Adipocyte (in vitro differentiated cells): Measurements from ENCODE around the gene C3orf22.
A peak's percentile ranks its signal among the peaks of the same experiment; 100 is the strongest.
"Not testable (repeated sequence)": the region's sequence is repeated elsewhere in the genome, so short reads cannot be mapped to it uniquely, and the experiment has no call there.

ENCODE experiments used
- DNase-seq: peaks from one replicate; pipeline ENCODE4 v3.0.0-alpha.2; 2015; ENCODE audit warnings: low read depth
- H3K27me3 ChIP-seq: replicated peaks from 2 replicates; pipeline ENCODE4 v1.7.0; 2013; ENCODE audit warnings: mild to moderate bottlenecking, low read length, moderate library complexity; ENCODE audit not compliant: control insufficient read depth, insufficient read depth
- H3K36me3 ChIP-seq: 2 replicates; pipeline ENCODE4 v1.7.0; 2013; ENCODE audit warnings: low read length, mild to moderate bottlenecking, moderate library complexity; ENCODE audit not compliant: control insufficient read depth, insufficient read depth, severe bottlenecking
- H3K4me1 ChIP-seq: 2 replicates; pipeline ENCODE4 v1.7.0; 2013; ENCODE audit warnings: mild to moderate bottlenecking, low read length, moderate library complexity; ENCODE audit not compliant: control insufficient read depth, insufficient read depth
- H3K4me3 ChIP-seq: 2 replicates; pipeline ENCODE4 v1.7.0; 2013; ENCODE audit warnings: mild to moderate bottlenecking, low read length, moderate library complexity
- H3K9ac ChIP-seq: 2 replicates; pipeline ENCODE4 v1.7.0; 2013; ENCODE audit warnings: mild to moderate bottlenecking, low read length, moderate library complexity
- H3K9me3 ChIP-seq: 2 replicates; pipeline ENCODE4 v1.7.0; 2013; ENCODE audit warnings: mild to moderate bottlenecking, low read length, moderate library complexity; ENCODE audit not compliant: control insufficient read depth

C3orf22 gene

GRCh38 chr3:126558336-126559071, at the start of gene C3orf22:
Gene C3orf22 (minus strand): TSS chr3:126558932. CDS start chr3:126553390, 5,542 bp downstream.
- Histone ChIP-seq H3K27me3 (peaks cover 27% of the 10 kb centered on the region), H3K4me1 (no peaks in the 10 kb centered on the region), H3K9ac (no peak within 1 kb of the TSS), H3K36me3 (no peaks in the 10 kb centered on the region), H3K4me3 (no peak within 1 kb of the TSS), H3K9me3 (peaks cover 9% of the 10 kb centered on the region)
- DNase-seq = no peak

- Histone ChIP-seq H3K9me3 (no peaks in the 10 kb centered on the region), H3K27me3 (no peaks in the 10 kb centered on the region), H3K4me3 (no peak overlapping the region), H3K36me3 (peaks cover 51% of the 10 kb centered on the region), H3K4me1 (peaks cover 13% of the 10 kb centered on the region), H3K9ac (peak overlapping the region; percentile 7)
- DNase-seq = peak; percentile 41
Observed at GRCh38 chr3:126607214-126607908, 48.6 kb upstream of the C3orf22 start.

GRCh38 chr3:126606001-126606400, 47.3 kb upstream of the C3orf22 start:
- Histone ChIP-seq H3K36me3 (peaks cover 46% of the 10 kb centered on the region), H3K9me3 (no peaks in the 10 kb centered on the region), H3K9ac (no peak overlapping the region), H3K4me1 (peaks cover 13% of the 10 kb centered on the region), H3K27me3 (no peaks in the 10 kb centered on the region), H3K4me3 (no peak overlapping the region)
- no peak for DNase-seq

- DNase-seq = no peak
- H3K27me3 ChIP-seq = no peaks in the 10 kb centered on the region
- H3K9me3 ChIP-seq = no peaks in the 10 kb centered on the region
- H3K4me1 ChIP-seq = peaks cover 11% of the 10 kb centered on the region
- no peak overlapping the region for H3K9ac ChIP-seq
- peaks cover 35% of the 10 kb centered on the region for H3K36me3 ChIP-seq
- H3K4me3 ChIP-seq = no peak overlapping the region
Observed at GRCh38 chr3:126604691-126605090, 46.0 kb upstream of the C3orf22 start.

GRCh38 chr3:126599101-126599500, 40.4 kb upstream of the C3orf22 start:
- Histone ChIP-seq H3K9me3 (peaks cover 15% of the 10 kb centered on the region), H3K9ac (no peak overlapping the region), H3K4me3 (no peak overlapping the region), H3K36me3 (peaks cover 5% of the 10 kb centered on the region), H3K4me1 (no peaks in the 10 kb centered on the region), H3K27me3 (no peaks in the 10 kb centered on the region)
- DNase-seq = no peak

- not testable (repeated sequence) for H3K9ac ChIP-seq, H3K36me3 ChIP-seq, DNase-seq, H3K4me3 ChIP-seq, H3K4me1 ChIP-seq, H3K27me3 ChIP-seq
- peaks cover 18% of the 10 kb centered on the region for H3K9me3 ChIP-seq
Observed at GRCh38 chr3:126595479-126595878, 36.7 kb upstream of the C3orf22 start.

GRCh38 chr3:126591515-126591914, 32.8 kb upstream of the C3orf22 start:
- not testable (repeated sequence) for DNase-seq, H3K4me3 ChIP-seq, H3K4me1 ChIP-seq, H3K9ac ChIP-seq, H3K27me3 ChIP-seq, H3K36me3 ChIP-seq
- peaks cover 18% of the 10 kb centered on the region for H3K9me3 ChIP-seq

GRCh38 chr3:126582311-126582710, 23.6 kb upstream of the C3orf22 start:
- no peaks in the 10 kb centered on the region for H3K36me3 ChIP-seq
- no peak for DNase-seq
- peaks cover 27% of the 10 kb centered on the region for H3K9me3 ChIP-seq
- no peaks in the 10 kb centered on the region for H3K4me1 ChIP-seq
- no peak overlapping the region for H3K4me3 ChIP-seq
- H3K9ac ChIP-seq = no peak overlapping the region
- H3K27me3 ChIP-seq = no peaks in the 10 kb centered on the region

GRCh38 chr3:126581569-126581968, 22.8 kb upstream of the C3orf22 start:
- Histone ChIP-seq H3K9ac (no peak overlapping the region), H3K4me3 (no peak overlapping the region), H3K27me3 (no peaks in the 10 kb centered on the region), H3K4me1 (no peaks in the 10 kb centered on the region), H3K9me3 (peaks cover 25% of the 10 kb centered on the region), H3K36me3 (no peaks in the 10 kb centered on the region)
- DNase-seq = no peak

GRCh38 chr3:126580746-126581145, 22.0 kb upstream of the C3orf22 start:
- H3K9ac ChIP-seq = no peak overlapping the region
- H3K9me3 ChIP-seq = peaks cover 25% of the 10 kb centered on the region
- no peak for DNase-seq
- H3K4me3 ChIP-seq = no peak overlapping the region
- no peaks in the 10 kb centered on the region for H3K36me3 ChIP-seq
- no peaks in the 10 kb centered on the region for H3K27me3 ChIP-seq
- H3K4me1 ChIP-seq = no peaks in the 10 kb centered on the region

- Histone ChIP-seq H3K4me3 (no peak overlapping the region), H3K9me3 (peaks cover 18% of the 10 kb centered on the region), H3K27me3 (no peaks in the 10 kb centered on the region), H3K4me1 (no peaks in the 10 kb centered on the region), H3K36me3 (no peaks in the 10 kb centered on the region), H3K9ac (no peak overlapping the region)
- DNase-seq = no peak
Observed at GRCh38 chr3:126578702-126579101, 20.0 kb upstream of the C3orf22 start.
